Nephron progenitor cell (in vitro differentiated cells): Measurements from ENCODE around the gene FAM13A.

Source experiments
- DNase-seq: peaks from one replicate; pipeline ENCODE4 v3.0.0; 2021
- H3K27ac Mint-ChIP-seq: 2 replicates; pipeline ENCODE4 v1.8.0; 2021; ENCODE audit warnings: mild to moderate bottlenecking, moderate library complexity, mixed read lengths
- H3K27me3 Mint-ChIP-seq: 2 replicates; pipeline ENCODE4 v1.8.0; 2021; ENCODE audit warnings: mild to moderate bottlenecking, low read depth, mixed read lengths; ENCODE audit not compliant: poor library complexity
- H3K36me3 Mint-ChIP-seq: 2 replicates; pipeline ENCODE4 v1.8.0; 2021; ENCODE audit warnings: low read depth, mixed read lengths
- H3K4me1 Mint-ChIP-seq: 2 replicates; pipeline ENCODE4 v1.8.0; 2021; ENCODE audit warnings: mixed read lengths
- H3K4me3 Mint-ChIP-seq: 2 replicates; pipeline ENCODE4 v1.8.0; 2021; ENCODE audit warnings: mild to moderate bottlenecking, moderate library complexity, mixed read lengths
- H3K9me3 Mint-ChIP-seq: 2 replicates; pipeline ENCODE4 v1.8.0; 2021; ENCODE audit warnings: mild to moderate bottlenecking, moderate library complexity, mixed read lengths
- CTCF ChIP-seq: fragments of 200-600 bp; sonication (generic); IDR thresholded peaks from 2 replicates; pipeline ENCODE4 v1.5.0; 2021; ENCODE audit warnings: antibody characterized with exemption

The FAM13A gene

DNA sequence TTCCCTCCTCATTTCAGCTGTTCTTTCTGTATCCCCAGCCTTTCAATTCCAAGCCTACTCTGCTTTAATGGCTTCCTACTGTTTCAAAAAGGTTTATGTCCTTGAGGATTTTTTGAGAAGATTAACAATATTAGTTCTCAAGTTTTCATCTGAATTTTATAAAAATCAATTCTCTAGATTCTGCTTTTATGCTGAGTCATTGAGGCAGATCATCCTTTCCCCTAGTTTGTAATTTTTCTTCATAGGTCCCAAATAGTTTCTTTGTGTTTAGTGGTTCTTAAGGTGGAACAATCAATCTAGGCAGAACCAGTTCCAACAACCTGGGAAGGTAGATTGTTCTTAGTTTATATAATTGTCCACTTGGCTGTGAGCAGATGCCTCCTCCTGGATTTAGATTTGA is 259.3 kb downstream of the FAM13A start:
- TF ChIP-seq CTCF, result no peak
- H3K36me3 Mint-ChIP-seq, result peaks cover 43% of the 10 kb centered on the region
- no peaks in the 10 kb centered on the region for H3K4me1 Mint-ChIP-seq
- no peak for DNase-seq
- H3K27ac Mint-ChIP-seq, result no peak overlapping the region
- H3K4me3 Mint-ChIP-seq, result no peak overlapping the region
- H3K9me3 Mint-ChIP-seq, result peaks cover 7% of the 10 kb centered on the region
- no peaks in the 10 kb centered on the region for H3K27me3 Mint-ChIP-seq

DNA sequence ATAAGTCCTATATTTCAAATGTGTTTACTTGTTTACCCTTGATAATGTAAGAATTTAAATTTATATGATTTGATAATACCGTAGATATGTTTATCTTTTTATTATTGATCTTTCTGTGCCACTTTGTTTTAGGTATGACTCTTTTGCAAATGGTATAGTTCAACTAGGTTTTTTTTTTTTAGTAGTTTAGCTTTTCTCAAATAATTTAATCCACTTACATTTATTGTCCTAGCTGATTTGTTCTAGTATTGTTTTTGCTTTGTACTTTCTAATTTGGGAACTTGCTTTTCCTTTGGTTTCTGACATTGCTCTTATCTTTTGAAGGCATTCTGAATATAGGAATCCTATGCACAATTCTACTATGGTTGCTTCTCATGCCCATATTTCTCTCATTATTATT is 260.4 kb downstream of the FAM13A start:
- DNase-seq, result no peak
- Mint-ChIP-seq H3K4me3 (no peak overlapping the region), H3K4me1 (no peaks in the 10 kb centered on the region), H3K9me3 (peaks cover 7% of the 10 kb centered on the region), H3K27me3 (no peaks in the 10 kb centered on the region), H3K27ac (no peak overlapping the region), H3K36me3 (peaks cover 47% of the 10 kb centered on the region)
- TF ChIP-seq CTCF, result no peak

- DNase-seq, result no peak
- Mint-ChIP-seq H3K36me3 (peaks cover 55% of the 10 kb centered on the region), H3K27ac (no peak overlapping the region), H3K4me1 (no peaks in the 10 kb centered on the region), H3K9me3 (peaks cover 7% of the 10 kb centered on the region), H3K4me3 (no peak overlapping the region), H3K27me3 (no peaks in the 10 kb centered on the region)
- TF ChIP-seq CTCF, result no peak
Observed at GRCh38 chr4:88794952-88795351, 262.0 kb downstream of the FAM13A start.

DNA sequence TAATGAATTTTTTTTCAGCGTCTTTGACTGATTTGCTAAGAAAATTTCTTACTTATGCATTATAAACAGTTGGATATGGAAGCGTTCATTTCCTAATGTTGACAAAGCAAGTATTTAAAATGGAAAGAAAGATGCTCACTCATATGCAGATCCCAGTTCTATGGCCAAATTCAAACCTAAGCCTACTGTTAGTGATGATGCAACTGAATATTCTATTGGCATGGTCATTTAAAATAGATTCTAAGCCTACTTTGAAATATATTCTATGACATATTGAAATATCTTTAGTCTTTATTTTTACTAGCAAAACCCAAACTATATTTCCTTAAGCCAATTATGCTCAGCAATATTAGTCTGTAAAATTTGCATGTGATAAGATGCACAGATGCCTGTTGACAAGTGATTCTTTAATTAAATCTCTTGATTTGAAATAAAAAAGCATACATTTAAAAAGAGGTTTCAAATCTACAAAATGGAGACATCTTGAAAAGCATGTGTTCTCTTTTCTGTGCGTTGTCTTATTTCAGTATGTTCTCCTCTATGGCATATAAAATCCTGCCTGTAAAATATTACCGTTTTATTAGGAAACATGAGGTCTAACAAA is 262.8 kb downstream of the FAM13A start:
- peaks cover 57% of the 10 kb centered on the region for H3K36me3 Mint-ChIP-seq
- no peak overlapping the region for H3K27ac Mint-ChIP-seq
- H3K4me1 Mint-ChIP-seq, result no peaks in the 10 kb centered on the region
- H3K4me3 Mint-ChIP-seq, result no peak overlapping the region
- TF ChIP-seq CTCF, result no peak
- H3K27me3 Mint-ChIP-seq, result no peaks in the 10 kb centered on the region
- DNase-seq, result no peak
- H3K9me3 Mint-ChIP-seq, result peaks cover 7% of the 10 kb centered on the region

DNA sequence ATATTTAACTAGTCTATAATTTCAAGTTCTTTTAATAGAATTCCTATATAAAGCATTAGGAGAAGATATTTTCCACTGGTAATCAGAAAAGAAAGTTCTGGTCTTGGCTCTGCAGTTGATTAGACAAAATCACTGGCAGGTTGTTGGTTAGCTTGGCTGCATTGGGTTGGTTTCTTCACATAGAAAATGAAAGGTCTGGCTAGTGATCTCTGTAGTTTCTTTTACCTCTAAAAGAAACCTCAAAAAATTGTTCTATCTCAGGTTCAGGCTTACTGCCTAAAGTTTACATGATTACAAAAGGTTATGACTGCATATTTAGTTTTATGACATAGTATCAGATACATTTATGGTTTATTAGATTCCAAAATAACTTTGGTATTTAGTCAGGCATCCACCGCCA is 263.5 kb downstream of the FAM13A start:
- H3K27me3 Mint-ChIP-seq, result no peaks in the 10 kb centered on the region
- no peak overlapping the region for H3K27ac Mint-ChIP-seq
- peaks cover 7% of the 10 kb centered on the region for H3K9me3 Mint-ChIP-seq
- TF ChIP-seq CTCF, result no peak
- no peaks in the 10 kb centered on the region for H3K4me1 Mint-ChIP-seq
- no peak overlapping the region for H3K4me3 Mint-ChIP-seq
- DNase-seq, result no peak
- peaks cover 56% of the 10 kb centered on the region for H3K36me3 Mint-ChIP-seq

- no peaks in the 10 kb centered on the region for H3K27me3 Mint-ChIP-seq
- no peak for TF ChIP-seq CTCF
- H3K36me3 Mint-ChIP-seq, result peaks cover 53% of the 10 kb centered on the region
- no peaks in the 10 kb centered on the region for H3K4me1 Mint-ChIP-seq
- peaks cover 7% of the 10 kb centered on the region for H3K9me3 Mint-ChIP-seq
- no peak overlapping the region for H3K4me3 Mint-ChIP-seq
- no peak for DNase-seq
- H3K27ac Mint-ChIP-seq, result no peak overlapping the region
Observed at GRCh38 chr4:88792821-88793220, 264.2 kb downstream of the FAM13A start.
